Measurements from ENCODE around the gene TRIM6. TPM values are rescaled to one million over a fixed set of nuclear protein-coding genes. Genes with fewer than 3 reads are reported as not detected.

Gene TRIM6
- total and polyA plus RNA-seq, 9 of the 15 experiments (the other 6 are each of a cell fraction or from before 2014, with no cell fraction given), result 5.0 to 11.8 (median 8.7) TPM

GRCh38 chr11:5557751-5558150 is 38.7 kb upstream of the TRIM6 start:
- FAIRE-seq (no peak), DNase-seq (ENCODE audit: extremely low read depth in 1 of 4, low spot score in 3 of 4) (no peak), ATAC-seq (no peak)
- Histone ChIP-seq H2AFZ (ENCODE audit: low read depth, low read length) (no peak overlapping the region), H3K9ac (ENCODE audit: insufficient read depth in 1 of 2, low read depth in 2 of 2, low read length in 2 of 2) (no peak overlapping the region), H3K79me2 (ENCODE audit: control insufficient read depth, insufficient read depth, low read length) (no peaks in the 10 kb centered on the region), H3K36me3 (ENCODE audit: control insufficient read depth, insufficient read depth, low read length) (no peaks in the 10 kb centered on the region), H3K9me1 (ENCODE audit: control insufficient read depth, insufficient read depth, low read length) (no peaks in the 10 kb centered on the region), H4K20me1 (replicated peaks; ENCODE audit: control insufficient read depth, insufficient read depth, low read length) (no peaks in the 10 kb centered on the region), H3K4me3 (no peak overlapping the region), H3K4me2 (ENCODE audit: insufficient read depth, low read length) (no peak overlapping the region), H3K27me3 (ENCODE audit: control insufficient read depth in 2 of 2, insufficient read depth in 2 of 2, low read length in 2 of 2) (no peaks in the 10 kb centered on the region), H3K27ac (ENCODE audit: extremely low read depth, low read depth, low read length) (no peak overlapping the region), H3K4me1 (replicated peaks in 1 of 2; ENCODE audit: control insufficient read depth in 2 of 2, insufficient read depth in 2 of 2, low read length in 2 of 2) (peaks cover 0 to 8% of the 10 kb centered on the region in 2 experiments; a peak in 3 of 5 replicates), H3K9me3 (replicated peaks; ENCODE audit: control insufficient read depth, insufficient read depth, low read depth, low read length) (no peaks in the 10 kb centered on the region)
- TF ChIP-seq ZC3H4 (CRISPR knock-in tag; IDR thresholded peaks at IDR 0.05; ENCODE audit: borderline replicate concordance) (no peak), MLLT1 (IDR thresholded peaks at IDR 0.05) (no peak), SETDB1 (IDR thresholded peaks at IDR 0.05; ENCODE audit: low read length) (no peak), ZNF511 (CRISPR knock-in tag; IDR thresholded peaks at IDR 0.05) (no peak), SMAD3 (CRISPR knock-in tag; conservative IDR thresholded peaks at IDR 0.05) (no peak), LEF1 (IDR thresholded peaks at IDR 0.05) (no peak)
- in situ Hi-C loops (cut with MboI) (no loop called here), intact Hi-C loops (cut with micrococcal nuclease) (loop anchor here (5.0 to 10.0 kb wide), 2 partner anchors 173 to 265 kb away; partner anchors contain the start of gene OR51M1)
- ChIA-PET CTCF (ENCODE audit: low intra/inter-chr PET ratio) (no interaction called here), POLR2A (interaction anchor here (0.6 kb wide), 1 partner anchor 87 kb away, joined by 3 read pairs; no protein-coding TSS in a partner anchor)
- WGBS (ENCODE audit: insufficient coverage, low coverage, missing lambda C conversion rate), result 63% methylated on average over 3 of the region's 3 CpGs
- no TSS peak for BruUV-seq (replicated peaks)
